GM12874 (cell line): ENCODE measurements around the gene ZNF792.

ENCODE experiments used
- CTCF ChIP-seq: IDR thresholded peaks from 2 replicates; pipeline ENCODE4 v1.5.1; 2011; ENCODE audit warnings: low read depth, mild to moderate bottlenecking, control low read depth, low read length, moderate library complexity; ENCODE audit not compliant: insufficient read depth

Gene ZNF792

GRCh38 chr19:34957830-34958751 lies 5.9 kb downstream of the ZNF792 start:
- TF ChIP-seq CTCF = no peak

GRCh38 chr19:34953092-34953491 lies 10.9 kb downstream of the ZNF792 start:
- no peak for TF ChIP-seq CTCF

- no peak for TF ChIP-seq CTCF
Measured at GRCh38 chr19:34943861-34944573, 20.0 kb downstream of the ZNF792 start.

GRCh38 chr19:34938886-34939285 lies 25.1 kb downstream of the ZNF792 start:
- TF ChIP-seq CTCF = no peak

GRCh38 chr19:34936184-34936583 lies 27.8 kb downstream of the ZNF792 start:
- TF ChIP-seq CTCF = no peak

- TF ChIP-seq CTCF = no peak
Measured at GRCh38 chr19:34932494-34932893, 31.5 kb downstream of the ZNF792 start.

- no peak for TF ChIP-seq CTCF
Measured at GRCh38 chr19:34926685-34927375, 37.2 kb downstream of the ZNF792 start, which contains the start of gene ZNF30. Gene ZNF30 (plus strand): TSS chr19:34926903. CDS start chr19:34929948, 3,045 bp downstream.
